Activated CD4-positive, alpha-beta T cell treated with anti-CD3 and anti-CD28 coated beads, Interleukin-10, Interleukin-2, amounts not matched to agents 100 ng/mL and 50 ng/mL, durations not matched to agents 16 hours and 8 hours (primary cell): Measurements from ENCODE around the gene IMMP2L.

Experiments
- DNase-seq: peaks from one replicate; pipeline ENCODE4 v3.0.0-alpha.2; 2020

IMMP2L gene

GRCh38 chr7:111056371-111056770, 505.9 kb downstream of the IMMP2L start:
- no peak for DNase-seq

GRCh38 chr7:111053035-111053434, 509.3 kb downstream of the IMMP2L start:
- DNase-seq: no peak

GRCh38 chr7:111051832-111052231, 510.5 kb downstream of the IMMP2L start:
- no peak for DNase-seq

GRCh38 chr7:111050875-111051416, 511.3 kb downstream of the IMMP2L start:
- no peak for DNase-seq

- no peak for DNase-seq
These were observed 512.2 kb downstream of the IMMP2L start for GRCh38 chr7:111049971-111050680.

- no peak for DNase-seq
These were observed 514.7 kb downstream of the IMMP2L start for GRCh38 chr7:111047595-111047994.

GRCh38 chr7:111045449-111045848, 516.8 kb downstream of the IMMP2L start:
- no peak for DNase-seq

- DNase-seq: no peak
These were observed 518.7 kb downstream of the IMMP2L start for GRCh38 chr7:111043561-111043960.

GRCh38 chr7:111042842-111043241, 519.5 kb downstream of the IMMP2L start:
- DNase-seq: no peak

- DNase-seq: peak; percentile 26
These were observed 520.7 kb downstream of the IMMP2L start for GRCh38 chr7:111041577-111041976.

- DNase-seq: no peak
These were observed 524.1 kb downstream of the IMMP2L start for GRCh38 chr7:111038185-111038584.

GRCh38 chr7:111031916-111032315, 530.4 kb downstream of the IMMP2L start:
- DNase-seq: no peak

GRCh38 chr7:111030336-111030735, 532.0 kb downstream of the IMMP2L start:
- no peak for DNase-seq

- peak; percentile 69 for DNase-seq
These were observed 532.6 kb downstream of the IMMP2L start for GRCh38 chr7:111029574-111030251.

GRCh38 chr7:111029141-111029572, 533.1 kb downstream of the IMMP2L start:
- DNase-seq: no peak

- peak; percentile 82 for DNase-seq
These were observed 534.9 kb downstream of the IMMP2L start for GRCh38 chr7:111027396-111027795.

- no peak for DNase-seq
These were observed 535.5 kb downstream of the IMMP2L start for GRCh38 chr7:111026806-111027205.

- no peak for DNase-seq
These were observed 535.9 kb downstream of the IMMP2L start for GRCh38 chr7:111026343-111026742.

- peak; percentile 90 for DNase-seq
These were observed 537.3 kb downstream of the IMMP2L start for GRCh38 chr7:111025006-111025405.

- DNase-seq: no peak
These were observed 543.1 kb downstream of the IMMP2L start for GRCh38 chr7:111018960-111019736.

GRCh38 chr7:111018447-111018846, 543.8 kb downstream of the IMMP2L start:
- DNase-seq: no peak

- no peak for DNase-seq
These were observed 548.2 kb downstream of the IMMP2L start for GRCh38 chr7:111014079-111014478.
